Measurements from ENCODE around the gene SYNE2.

GRCh38 chr14:64095620-64096019, 242.8 kb downstream of the SYNE2 start:
- TF ChIP-seq CTCF (IDR thresholded peaks at IDR 0.05), result no peak
- TF ChIP-seq POLR2AphosphoS5 (IDR thresholded peaks at IDR 0.05), result no peak

Measured in esophagus muscularis mucosa (tissue), 3 donors.